HG03159 (cell line): ENCODE data around the gene POTEI.
"Not testable (repeated sequence)": the region's sequence is repeated elsewhere in the genome, so short reads cannot be mapped to it uniquely, and the experiment has no call there.

Experiments
- ATAC-seq: cut with Tn5 transposase; IDR thresholded peaks from one replicate; pipeline ENCODE4 v1.9.1; 2021; ENCODE audit warnings: mild to moderate bottlenecking, moderate library complexity; ENCODE audit not compliant: unreplicated experiment

Gene POTEI

GRCh38 chr2:130509228-130509627, at the start of gene POTEI:
TSS of gene POTEI (minus strand) at chr2:130509328. CDS start at chr2:130509235, 93 bp downstream.
- ATAC-seq, result not testable (repeated sequence)

GRCh38 chr2:130556441-130556840, 47.3 kb upstream of the POTEI start:
- not testable (repeated sequence) for ATAC-seq

- ATAC-seq, result not testable (repeated sequence)
Measured at GRCh38 chr2:130554178-130554577, 45.0 kb upstream of the POTEI start.

GRCh38 chr2:130549475-130549874, 40.3 kb upstream of the POTEI start:
- not testable (repeated sequence) for ATAC-seq

- not testable (repeated sequence) for ATAC-seq
Measured at GRCh38 chr2:130548418-130548817, 39.3 kb upstream of the POTEI start.

- not testable (repeated sequence) for ATAC-seq
Measured at GRCh38 chr2:130544978-130545377, 35.9 kb upstream of the POTEI start.

GRCh38 chr2:130543785-130544528, 34.8 kb upstream of the POTEI start:
- not testable (repeated sequence) for ATAC-seq

GRCh38 chr2:130542789-130543188, 33.7 kb upstream of the POTEI start:
- ATAC-seq, result not testable (repeated sequence)

GRCh38 chr2:130538271-130538670, 29.1 kb upstream of the POTEI start:
- not testable (repeated sequence) for ATAC-seq

GRCh38 chr2:130536654-130537053, 27.5 kb upstream of the POTEI start:
- not testable (repeated sequence) for ATAC-seq

- ATAC-seq, result not testable (repeated sequence)
Measured at GRCh38 chr2:130531672-130532071, 22.5 kb upstream of the POTEI start.

- not testable (repeated sequence) for ATAC-seq
Measured at GRCh38 chr2:130531225-130531624, 22.1 kb upstream of the POTEI start.

- ATAC-seq, result not testable (repeated sequence)
Measured at GRCh38 chr2:130530212-130530611, 21.1 kb upstream of the POTEI start.

- ATAC-seq, result not testable (repeated sequence)
Measured at GRCh38 chr2:130529545-130529944, 20.4 kb upstream of the POTEI start.

GRCh38 chr2:130527365-130527967, 18.3 kb upstream of the POTEI start:
- not testable (repeated sequence) for ATAC-seq

GRCh38 chr2:130522390-130522789, 13.3 kb upstream of the POTEI start:
- not testable (repeated sequence) for ATAC-seq

GRCh38 chr2:130520992-130521391, 11.9 kb upstream of the POTEI start, which contains the start of gene CFC1B:
TSS of gene CFC1B (plus strand) at chr2:130521222. CDS start at chr2:130521485, 263 bp downstream.
- ATAC-seq, result not testable (repeated sequence)

GRCh38 chr2:130518516-130519106, 9.5 kb upstream of the POTEI start:
- ATAC-seq, result not testable (repeated sequence)

GRCh38 chr2:130511747-130512451, 2.8 kb upstream of the POTEI start:
- ATAC-seq, result not testable (repeated sequence)

- ATAC-seq, result not testable (repeated sequence)
Measured at GRCh38 chr2:130510807-130511746, 1.9 kb upstream of the POTEI start.
